HCT116 (cell line): Measurements from ENCODE around the gene GLMP. TPM values are rescaled to one million over a fixed set of nuclear protein-coding genes. Genes with fewer than 3 reads are reported as not detected.

Source experiments
- ATAC-seq: fragments of 200-7000 bp; cut with Tn5 transposase; 2 replicates; pipeline ENCODE4 v1.9.1; 2020; ENCODE audit warnings: mild to moderate bottlenecking, moderate library complexity
- BruUV-seq: library from RNA; stranded (reverse); fragments of 400-500 nt; replicated peaks from 2 replicates; lab custom pipeline; 2021; lab: Mats Ljungman, UMichigan
- CTCF ChIA-PET: fragments of 300-600 bp; sonication (Branson Sonifier 250); formaldehyde crosslinking; loops from one replicate; lab custom pipeline; 2021; ENCODE audit warnings: antibody characterized with exemption; lab: Charles Lee
- POLR2A ChIA-PET: fragments of 300-600, 350-600 bp; sonication (Branson Sonifier 250); formaldehyde crosslinking; loops from one replicate; lab custom pipeline; 2021; ENCODE audit warnings: antibody characterized with exemption; lab: Charles Lee
- RAD21 ChIA-PET, 2 experiments: fragments of 300-600 bp; sonication (Branson Sonifier 250); formaldehyde crosslinking; loops; one replicate each; lab custom pipeline; 2023; ENCODE audit warnings: low total read pairs in 2 of 2; ENCODE audit not compliant: uncharacterized antibody in 2 of 2, unreplicated experiment in 2 of 2, low non-redundant PET in 1 of 2; lab: Charles Lee
- DNase-seq: peaks from one replicate; pipeline ENCODE4 v3.0.0-alpha.2; 2010; ENCODE audit warnings: low read depth, low spot score
- H2AFZ ChIP-seq: fragments of 200-600 bp; shearing (Covaris generic), sonication (generic); 2 replicates; pipeline ENCODE4 v1.6.1; 2017; ENCODE audit warnings: low read depth, mixed run types, mixed read lengths, antibody characterized with exemption, low read length; ENCODE audit not compliant: poor library complexity, severe bottlenecking
- H3K27ac ChIP-seq: 2 replicates; pipeline ENCODE4 v1.5.1; 2012; ENCODE audit warnings: low read depth, low read length
- H3K27me3 ChIP-seq: fragments of 200-600 bp; sonication (generic); 2 replicates; pipeline ENCODE4 v1.6.1; 2016; ENCODE audit warnings: mixed run types, low read length, mixed read lengths; ENCODE audit not compliant: insufficient read depth
- H3K36me3 ChIP-seq, 2 experiments: fragments of 200-500 bp in 1 of 2; fragments of 200-600 bp in 1 of 2; sonication (Bioruptor generic) in 1 of 2; sonication (generic) in 1 of 2; 2 replicates each; pipeline versions ENCODE4 v1.5.1 to v1.6.1; 2014 to 2016; ENCODE audit warnings: low read length in 2 of 2, inconsistent platforms in 1 of 2, mixed read lengths in 1 of 2, mixed run types in 1 of 2; ENCODE audit not compliant: insufficient read depth in 2 of 2, control insufficient read depth in 1 of 2
- H3K4me1 ChIP-seq, 2 experiments: fragments of 200-600 bp in 1 of 2; sonication (generic) in 1 of 2; 2 replicates each; pipeline versions ENCODE4 v1.5.1 to v1.6.1; 2012 to 2017; ENCODE audit warnings: low read length in 2 of 2, inconsistent platforms in 1 of 2, mild to moderate bottlenecking in 1 of 2, mixed read lengths in 1 of 2, mixed run types in 1 of 2, moderate library complexity in 1 of 2; ENCODE audit not compliant: insufficient read depth in 2 of 2, control insufficient read depth in 1 of 2
- H3K4me2 ChIP-seq: fragments of 200-600 bp; sonication (generic); 2 replicates; pipeline ENCODE4 v1.6.1; 2017; ENCODE audit warnings: mixed run types, low read length, mixed read lengths
- H3K4me3 ChIP-seq, 2 experiments: fragments of 200-600 bp in 1 of 2; sonication (generic) in 1 of 2; replicated peaks in 1 of 2; 2 replicates each; pipeline ENCODE4 v1.5.1; 2011 to 2016; ENCODE audit warnings: low read length in 2 of 2, control low read depth in 1 of 2, low read depth in 1 of 2, mild to moderate bottlenecking in 1 of 2, mixed read lengths in 1 of 2, mixed run types in 1 of 2
- H3K79me2 ChIP-seq: fragments of 200-600 bp; sonication (generic); 2 replicates; pipeline ENCODE4 v1.6.1; 2017; ENCODE audit warnings: mild to moderate bottlenecking, mixed run types, low read length, moderate library complexity, mixed read lengths; ENCODE audit not compliant: insufficient read depth
- H3K9ac ChIP-seq: fragments of 200-600 bp; sonication (generic); 2 replicates; pipeline ENCODE4 v1.6.1; 2016; ENCODE audit warnings: low read length, mixed read lengths
- H3K9me2 ChIP-seq: fragments of 200-600 bp; sonication (generic), shearing (Covaris generic); 2 replicates; pipeline ENCODE4 v1.6.1; 2017; ENCODE audit warnings: mixed run types, mild to moderate bottlenecking, moderate library complexity; ENCODE audit not compliant: insufficient read depth
- H3K9me3 ChIP-seq, 2 experiments: fragments of 200-500 bp in 1 of 2; fragments of 200-600 bp in 1 of 2; sonication (Bioruptor generic) in 1 of 2; sonication (generic) in 1 of 2; 2 replicates each; pipeline ENCODE4 v1.6.1; 2014 to 2017; ENCODE audit warnings: low read length in 2 of 2, mixed read lengths in 2 of 2, inconsistent platforms in 1 of 2, low read depth in 1 of 2, mild to moderate bottlenecking in 1 of 2, mixed run types in 1 of 2, moderate library complexity in 1 of 2; ENCODE audit not compliant: control insufficient read depth in 1 of 2, insufficient read depth in 1 of 2
- H4K20me1 ChIP-seq: fragments of 200-600 bp; sonication (generic), shearing (Covaris generic); 2 replicates; pipeline ENCODE4 v1.6.1; 2017; ENCODE audit warnings: mixed run types, mild to moderate bottlenecking, moderate library complexity; ENCODE audit not compliant: insufficient read depth
- EZH2 ChIP-seq: fragments of 200-600 bp; sonication (generic); IDR thresholded peaks from 2 replicates; pipeline ENCODE4 v1.6.1; 2017; ENCODE audit warnings: antibody characterized with exemption, mixed run types
- EZH2phosphoT487 ChIP-seq: fragments of 200-600 bp; IDR thresholded peaks from 2 replicates; pipeline ENCODE4 v1.6.1; 2018; ENCODE audit warnings: antibody characterized with exemption, borderline replicate concordance
- FOSL1 ChIP-seq: IDR thresholded peaks from 2 replicates; pipeline ENCODE4 v1.6.1; 2012; ENCODE audit warnings: low read depth
- POLR2A ChIP-seq: IDR thresholded peaks from 2 replicates; pipeline ENCODE4 v1.7.0; 2011; ENCODE audit warnings: borderline replicate concordance; ENCODE audit not compliant: insufficient read depth, insufficient read length; ENCODE audit errors: extremely low read depth
- SIN3A ChIP-seq: IDR thresholded peaks from 2 replicates; pipeline ENCODE4 v1.6.1; 2012; ENCODE audit warnings: low read depth
- SP1 ChIP-seq: IDR thresholded peaks from 2 replicates; pipeline ENCODE4 v1.6.1; 2012; ENCODE audit warnings: low read depth
- YY1 ChIP-seq: IDR thresholded peaks from 2 replicates; pipeline ENCODE4 v1.6.1; 2011; ENCODE audit warnings: low read length, low read depth, moderate library complexity, mild to moderate bottlenecking; ENCODE audit not compliant: insufficient replicate concordance; ENCODE audit errors: extremely low read depth
- ZFX ChIP-seq: fragments of 450-650 bp; IDR thresholded peaks from 2 replicates; pipeline ENCODE4 v1.6.1; 2017
- ZNF274 ChIP-seq: fragments of 200-500 bp; sonication (Bioruptor generic); IDR thresholded peaks from 2 replicates; pipeline ENCODE4 v1.6.1; 2014; ENCODE audit warnings: mild to moderate bottlenecking, low read depth, low read length, inconsistent platforms
- intact Hi-C: fragments of 100-400 bp; cut with micrococcal nuclease; formaldehyde crosslinking; loops from 2 replicates; pipeline ENCODE4 v1.10.0; 2022
- total RNA-seq: library from RNA; stranded (reverse); gene quantifications from one replicate; pipeline ENCODE4 v1.2.1, GENCODE V29; 2021; ENCODE audit not compliant: unreplicated experiment
- TF ChIP-seq, protein P1 (sequence below): IDR thresholded peaks from 2 replicates; pipeline ENCODE4 v1.6.1; 2011; ENCODE audit warnings: mild to moderate bottlenecking, low read length, moderate library complexity; ENCODE audit not compliant: insufficient replicate concordance; ENCODE audit errors: extremely low read depth

GLMP gene
- total RNA-seq, 1 experiment from 2014 or later = 27.8 TPM

DNA sequence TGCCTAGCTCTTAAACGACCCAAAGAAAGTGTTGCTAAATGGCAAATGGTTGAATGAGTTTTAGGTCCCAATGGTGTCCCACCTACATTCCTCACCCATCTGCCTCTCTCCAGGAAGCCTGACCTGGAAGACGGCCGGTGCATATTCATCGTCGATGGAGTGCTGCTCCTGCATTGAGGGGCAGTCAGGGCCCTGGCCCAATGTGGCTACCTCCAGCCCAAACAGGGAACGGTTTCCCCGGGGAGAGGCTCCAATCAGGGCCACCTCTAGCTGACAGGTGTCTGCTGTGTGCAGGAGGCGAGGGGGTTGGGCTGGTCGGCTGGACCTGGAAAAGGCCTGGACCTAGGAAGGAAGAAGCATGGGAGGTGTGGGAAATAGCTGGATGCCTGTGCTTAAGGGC lies 1.6 kb downstream of the GLMP start:
- H3K9ac ChIP-seq = no peak overlapping the region
- H3K4me3 ChIP-seq = no peak overlapping the region
- intact Hi-C loops = no loop called here
- TF ChIP-seq SP1 (no peak), ZFX (no peak), SIN3A (no peak), POLR2A (no peak), EZH2 (no peak), ZNF274 (no peak), FOSL1 (no peak), YY1 (no peak), EZH2phosphoT487 (no peak)
- TF ChIP-seq, protein P1, sequence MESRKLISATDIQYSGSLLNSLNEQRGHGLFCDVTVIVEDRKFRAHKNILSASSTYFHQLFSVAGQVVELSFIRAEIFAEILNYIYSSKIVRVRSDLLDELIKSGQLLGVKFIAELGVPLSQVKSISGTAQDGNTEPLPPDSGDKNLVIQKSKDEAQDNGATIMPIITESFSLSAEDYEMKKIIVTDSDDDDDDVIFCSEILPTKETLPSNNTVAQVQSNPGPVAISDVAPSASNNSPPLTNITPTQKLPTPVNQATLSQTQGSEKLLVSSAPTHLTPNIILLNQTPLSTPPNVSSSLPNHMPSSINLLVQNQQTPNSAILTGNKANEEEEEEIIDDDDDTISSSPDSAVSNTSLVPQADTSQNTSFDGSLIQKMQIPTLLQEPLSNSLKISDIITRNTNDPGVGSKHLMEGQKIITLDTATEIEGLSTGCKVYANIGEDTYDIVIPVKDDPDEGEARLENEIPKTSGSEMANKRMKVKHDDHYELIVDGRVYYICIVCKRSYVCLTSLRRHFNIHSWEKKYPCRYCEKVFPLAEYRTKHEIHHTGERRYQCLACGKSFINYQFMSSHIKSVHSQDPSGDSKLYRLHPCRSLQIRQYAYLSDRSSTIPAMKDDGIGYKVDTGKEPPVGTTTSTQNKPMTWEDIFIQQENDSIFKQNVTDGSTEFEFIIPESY = no peak
- no peaks in the 10 kb centered on the region for H4K20me1 ChIP-seq
- RAD21 ChIA-PET = no interaction called here
- ATAC-seq (no peak), DNase-seq (no peak)
- H3K4me1 ChIP-seq = peaks cover 4 to 14% of the 10 kb centered on the region in 2 experiments; a peak in 3 of 4 replicates
- BruUV-seq = no TSS peak
- no peak overlapping the region for H3K4me2 ChIP-seq
- H2AFZ ChIP-seq = no peak overlapping the region
- no peaks in the 10 kb centered on the region for H3K27me3 ChIP-seq
- no peaks in the 10 kb centered on the region; a peak in 1 of 4 replicates for H3K36me3 ChIP-seq
- CTCF ChIA-PET = no interaction called here
- no peaks in the 10 kb centered on the region for H3K9me3 ChIP-seq
- no peak overlapping the region for H3K27ac ChIP-seq
- POLR2A ChIA-PET = no interaction called here
- no peaks in the 10 kb centered on the region for H3K79me2 ChIP-seq
- no peaks in the 10 kb centered on the region for H3K9me2 ChIP-seq
